Mammary epithelial cell (primary cell): ENCODE measurements around the gene TEX44.
"Not testable (repeated sequence)": the region's sequence is repeated elsewhere in the genome, so short reads cannot be mapped to it uniquely, and the experiment has no call there.

ENCODE experiments used
- CTCF ChIP-seq, 2 donors: IDR thresholded peaks in 1 of 2; conservative IDR thresholded peaks in 1 of 2; 2 replicates each; pipeline ENCODE4 v1.5.1; 2011 to 2012; ENCODE audit warnings: inconsistent platforms in 2 of 2, low read length in 2 of 2, mild to moderate bottlenecking in 2 of 2, control low read depth in 1 of 2, low read depth in 1 of 2; ENCODE audit not compliant: insufficient read depth in 1 of 2; ENCODE audit errors: extremely low read depth in 1 of 2
- EZH2 ChIP-seq: IDR thresholded peaks from 2 replicates; pipeline ENCODE4 v1.6.1; 2012; ENCODE audit warnings: low read length, inconsistent platforms, borderline replicate concordance

DNA sequence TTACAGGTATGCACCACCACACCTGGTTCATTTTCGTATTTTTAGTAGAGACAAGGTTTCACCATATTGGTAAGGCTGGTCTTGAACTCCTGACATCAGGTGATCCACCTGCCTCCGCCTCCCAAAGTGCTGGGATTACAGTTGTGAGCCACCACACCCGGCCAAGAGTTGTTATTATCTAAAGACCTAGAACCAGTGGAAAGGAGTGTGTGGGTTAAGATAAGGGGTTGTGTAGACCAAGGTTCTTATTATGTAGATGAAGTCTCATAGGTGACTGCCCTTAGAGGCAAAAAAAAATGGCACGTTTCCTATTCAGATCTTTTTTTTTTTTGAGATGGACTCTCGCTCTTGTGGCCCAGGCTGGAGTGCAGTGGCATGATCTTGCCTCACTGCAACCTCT lies 21.7 kb upstream of the TEX44 start:
- not testable (repeated sequence) for TF ChIP-seq EZH2; CTCF (conservative IDR thresholded peaks at IDR 0.05 in 1 of 2, IDR thresholded peaks at IDR 0.05 in 1 of 2; ENCODE audit: extremely low read depth in 1 of 2, insufficient read depth in 1 of 2, low read depth in 1 of 2, low read length in 2 of 2)
